Heart left ventricle (tissue), 16 donors: Measurements from ENCODE around the gene SHISA5. TPM values are rescaled to one million over a fixed set of nuclear protein-coding genes. Genes with fewer than 3 reads are reported as not detected.

Experiments
- ATAC-seq, 4 donors: fragments of 200-7000 bp; cut with Tn5 transposase; one replicate each; pipeline ENCODE4 v1.9.1; 2020 to 2022; ENCODE audit warnings: moderate library complexity in 4 of 4, mild to moderate bottlenecking in 3 of 4, moderate number of reproducible peaks in 1 of 4
- DNase-seq, 5 donors: peaks; one replicate each; pipeline ENCODE4 v3.0.0-alpha.2; 2020
- H3K27ac ChIP-seq, 12 donors: fragments of 200-600 bp; sonication (generic) in 4 of 12; one replicate each; pipeline versions ENCODE4 v1.5.0 to v1.8.0; 2016 to 2022; ENCODE audit warnings: mild to moderate bottlenecking in 2 of 12
- H3K27me3 ChIP-seq, 9 donors: fragments of 200-600 bp; sonication (generic) in 2 of 9; one replicate each; pipeline versions ENCODE4 v1.5.1 to v1.8.0; 2016 to 2022; ENCODE audit warnings: mild to moderate bottlenecking in 3 of 9
- H3K36me3 ChIP-seq, 9 donors: fragments of 200-600 bp; sonication (generic) in 2 of 9; one replicate each; pipeline versions ENCODE4 v1.5.0 to v1.8.0; 2018 to 2022; ENCODE audit warnings: mild to moderate bottlenecking in 2 of 9
- H3K4me1 ChIP-seq, 12 donors: fragments of 200-600 bp; sonication (generic) in 4 of 12; one replicate each; pipeline versions ENCODE4 v1.5.0 to v1.8.0; 2016 to 2022; ENCODE audit warnings: mild to moderate bottlenecking in 3 of 12
- H3K4me3 ChIP-seq, 12 donors: fragments of 200-600 bp; sonication (generic) in 4 of 12; one replicate each; pipeline versions ENCODE4 v1.5.0 to v1.8.0; 2017 to 2022; ENCODE audit warnings: mild to moderate bottlenecking in 9 of 12, moderate library complexity in 4 of 12
- H3K9me3 ChIP-seq, 12 donors: fragments of 200-600 bp; sonication (generic) in 4 of 12; one replicate each; pipeline versions ENCODE4 v1.5.0 to v1.8.0; 2016 to 2022; ENCODE audit warnings: mild to moderate bottlenecking in 1 of 12
- POLR2A ChIP-seq, 2 donors: fragments of 450-650 bp; IDR thresholded peaks; one replicate each; pipeline ENCODE4 v1.6.1; 2017; ENCODE audit warnings: antibody characterized with exemption in 2 of 2, mild to moderate bottlenecking in 2 of 2, moderate library complexity in 2 of 2
- WGBS, 4 donors: extraction: QIAGEN DNeasy Blood & Tissue Kit in 2 of 4; methylation state at CpG; one replicate each; pipeline versions ENCODE4 v1.1.5 to v1.1.7; 2013 to 2018; 5-methylcytosine and 5-hydroxymethylcytosine counted together
- intact Hi-C, 10 donors: fragments of 100-400 bp; cut with DNase I; formaldehyde crosslinking; loops; one replicate each; pipeline versions ENCODE4 v1.11.1 to v1.14.2; 2022
- polyA plus RNA-seq, 2 donors: library from polyadenylated mRNA; stranded (reverse); fragments of 200-250 nt; gene quantifications; one replicate each; pipeline ENCODE4 v1.2.3, GENCODE V29; 2013
- total RNA-seq, 9 donors: library from RNA; depleted of rRNA in 2 of 9; stranded (reverse); fragments of >200 nt in 2 of 9; fragmentation: NEBNext Ultra II Directional in 3 of 9; extraction: Animal tissue kit (Norgen Biotek cat#: 25700) in 3 of 9; gene quantifications; one replicate each; pipeline versions ENCODE4 v1.1.0 to v1.2.4, GENCODE V29; 2016 to 2023
- TF ChIP-seq, protein P1 (sequence below), 12 donors: fragments of 200-600 bp; sonication (generic) in 4 of 12; IDR thresholded peaks; one replicate each; pipeline versions ENCODE4 v1.5.0 to v1.8.0; 2018 to 2022; ENCODE audit warnings: antibody characterized with exemption in 12 of 12, mild to moderate bottlenecking in 5 of 12
- donor health status: ischemic (EF 13 %, LVEDD 7.1; RV severe dilation, severe dysfunction).
- donor health status: healthy with polysubstance abuse.
- donor health status: DM: no; HTN: yes; CAD: no.
- donor health status: DM: no; HTN: no; CAD: no.
- donor health status: ischemic (EF 25% LVEDD 6.9; RV normal size, moderate dysfunction).
- donor health status: ischemic (EF 25% LVEDD 5.7; RV mildly dilated, moderate dysfunction).
- donor health status: healthy.
- donor health status: DM: yes; HTN: yes; CAD: no.
- donor health status: ischemic (EF 35%, LVEDD 5.7; RV mildly dilated, moderate dysfunction).
- donor health status: nonischemic (EF 11% LVEDD 7.7; RV severe dilation, severe dysfunction).
- donor health status: DM: yes; HTN: yes; CAD: no.
- donor health status: PGD.
- donor health status: ischemic (EF 29% LVEDD 5.4; RV normal size, mild dysfunction).
- donor health status: nonischemic (EF 23%, LVEDD 6.1; RV moderate dilation, normal function).

SHISA5 gene
- total and polyA plus RNA-seq, 11 donors, result 25.8 to 124 (median 54.6) TPM

DNA sequence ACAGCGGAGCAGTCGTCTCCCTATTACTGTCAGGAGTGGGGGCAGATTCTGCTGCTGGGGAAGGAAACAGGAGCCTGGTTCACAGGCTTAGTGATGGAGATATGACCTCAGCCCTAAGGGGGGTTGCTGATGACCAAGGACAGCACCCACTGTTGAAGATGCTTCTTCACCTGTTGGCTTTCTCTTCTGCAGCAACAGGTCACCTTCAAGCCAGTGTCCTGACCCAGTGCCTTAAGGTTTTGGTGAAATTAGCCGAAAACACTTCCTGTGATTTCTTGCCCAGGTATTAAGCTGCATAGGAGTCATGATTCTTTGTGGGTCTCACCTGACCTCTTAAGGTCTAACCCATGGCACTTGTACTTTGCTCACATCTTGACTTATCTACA is 43.5 kb downstream of the SHISA5 start:
- Histone ChIP-seq H3K4me3 (no peak overlapping the region), H3K27ac (no peak overlapping the region), H3K4me1 (peaks cover 0 to 11% (median 10%) of the 10 kb centered on the region in 12 donors), H3K27me3 (no peaks in the 10 kb centered on the region), H3K36me3 (peaks cover 0 to 66% (median 60%) of the 10 kb centered on the region in 9 donors), H3K9me3 (no peaks in the 10 kb centered on the region)
- DNase-seq, result no peak
- 92 to 97% (median 95%) methylated on average over 3 of the region's 3 CpGs for WGBS, 4 donors
- ATAC-seq, result no peak
- intact Hi-C loops, result loop anchor here in 2 of 10 donors (5.0 to 10.0 kb wide), 2 partner anchors 87 to 174 kb away; partner anchors contain the start of gene SLC26A6 (in 1 of the 2)
- TF ChIP-seq, protein P1, sequence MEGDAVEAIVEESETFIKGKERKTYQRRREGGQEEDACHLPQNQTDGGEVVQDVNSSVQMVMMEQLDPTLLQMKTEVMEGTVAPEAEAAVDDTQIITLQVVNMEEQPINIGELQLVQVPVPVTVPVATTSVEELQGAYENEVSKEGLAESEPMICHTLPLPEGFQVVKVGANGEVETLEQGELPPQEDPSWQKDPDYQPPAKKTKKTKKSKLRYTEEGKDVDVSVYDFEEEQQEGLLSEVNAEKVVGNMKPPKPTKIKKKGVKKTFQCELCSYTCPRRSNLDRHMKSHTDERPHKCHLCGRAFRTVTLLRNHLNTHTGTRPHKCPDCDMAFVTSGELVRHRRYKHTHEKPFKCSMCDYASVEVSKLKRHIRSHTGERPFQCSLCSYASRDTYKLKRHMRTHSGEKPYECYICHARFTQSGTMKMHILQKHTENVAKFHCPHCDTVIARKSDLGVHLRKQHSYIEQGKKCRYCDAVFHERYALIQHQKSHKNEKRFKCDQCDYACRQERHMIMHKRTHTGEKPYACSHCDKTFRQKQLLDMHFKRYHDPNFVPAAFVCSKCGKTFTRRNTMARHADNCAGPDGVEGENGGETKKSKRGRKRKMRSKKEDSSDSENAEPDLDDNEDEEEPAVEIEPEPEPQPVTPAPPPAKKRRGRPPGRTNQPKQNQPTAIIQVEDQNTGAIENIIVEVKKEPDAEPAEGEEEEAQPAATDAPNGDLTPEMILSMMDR (IDR thresholded peaks at IDR 0.05), result no peak
- TF ChIP-seq POLR2A (IDR thresholded peaks at IDR 0.05), result no peak

DNA sequence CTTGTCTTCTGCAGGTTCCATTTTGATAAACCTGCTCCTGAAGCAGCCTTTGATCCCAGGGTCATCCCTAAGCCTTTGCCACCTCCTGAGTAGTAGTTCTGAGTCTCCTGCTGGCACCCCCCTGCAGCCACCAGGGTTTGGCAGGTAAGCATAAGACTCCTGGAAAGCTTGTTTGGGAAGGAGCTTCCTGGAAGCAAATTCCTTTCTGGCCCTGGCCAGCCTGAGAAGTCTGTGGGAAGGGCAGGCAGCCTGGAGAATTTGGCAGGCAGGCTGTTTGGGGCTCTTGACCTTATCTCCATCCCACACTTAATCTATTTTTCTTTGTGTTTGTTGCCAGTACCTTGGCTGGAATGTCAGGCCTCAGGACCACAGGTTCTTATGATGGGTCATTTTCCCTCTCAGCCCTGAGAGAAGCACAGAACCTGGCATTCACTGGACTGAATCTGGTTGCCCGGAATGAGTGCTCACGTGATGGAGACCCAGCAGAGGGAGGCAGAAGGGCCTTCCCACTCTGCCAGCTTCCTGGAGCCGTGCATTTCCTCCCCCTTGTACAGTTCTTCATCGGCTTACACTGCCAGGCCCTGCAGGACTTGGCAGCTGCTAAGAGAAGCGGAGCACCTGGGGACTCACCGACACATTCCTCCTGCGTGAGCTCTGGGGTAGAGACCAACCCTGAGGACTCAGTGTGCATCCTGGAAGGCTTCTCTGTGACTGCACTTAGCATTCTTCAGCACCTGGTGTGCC is 44.0 kb downstream of the SHISA5 start:
- Histone ChIP-seq H3K4me3 (no peak overlapping the region), H3K27me3 (no peaks in the 10 kb centered on the region), H3K36me3 (peaks cover 0 to 71% (median 65%) of the 10 kb centered on the region in 9 donors), H3K27ac (no peak overlapping the region), H3K4me1 (peaks cover 0 to 6% (median 4%) of the 10 kb centered on the region in 12 donors), H3K9me3 (no peaks in the 10 kb centered on the region)
- intact Hi-C loops, result loop anchor here in 2 of 10 donors (5.0 to 10.0 kb wide), 2 partner anchors 87 to 175 kb away; partner anchors contain the start of gene SLC26A6 (in 1 of the 2)
- no peak for DNase-seq
- TF ChIP-seq POLR2A (IDR thresholded peaks at IDR 0.05), result no peak
- TF ChIP-seq, protein P1 (IDR thresholded peaks at IDR 0.05), result no peak
- 61 to 69% (median 67%) methylated on average over 7 of the region's 7 CpGs for WGBS, 4 donors
- no peak for ATAC-seq

DNA sequence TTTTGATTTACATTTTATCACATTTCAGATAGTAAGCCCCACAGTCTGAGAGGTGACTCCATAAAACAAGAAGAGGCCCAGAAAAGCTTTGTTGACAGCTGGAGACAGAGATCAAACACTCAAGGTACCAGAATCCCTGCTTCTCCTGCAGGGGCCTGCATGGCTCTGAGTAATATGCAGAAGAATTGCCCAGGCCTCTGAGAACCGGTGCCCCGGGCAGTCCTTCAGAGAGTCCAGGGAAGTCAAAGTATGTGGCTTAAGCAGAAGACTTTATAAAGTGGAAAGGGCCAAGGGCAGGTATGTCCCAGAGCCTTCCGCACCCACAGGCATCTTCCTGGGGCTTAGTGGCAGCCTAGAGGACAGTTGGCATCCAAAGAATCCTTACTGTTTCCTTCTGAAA is 44.6 kb downstream of the SHISA5 start:
- DNase-seq (no peak), ATAC-seq (no peak)
- Histone ChIP-seq H3K36me3 (peaks cover 0 to 74% (median 71%) of the 10 kb centered on the region in 9 donors), H3K27ac (no peak overlapping the region), H3K4me3 (no peak overlapping the region), H3K9me3 (no peaks in the 10 kb centered on the region), H3K4me1 (no peaks in the 10 kb centered on the region), H3K27me3 (no peaks in the 10 kb centered on the region)
- TF ChIP-seq, protein P1 (IDR thresholded peaks at IDR 0.05), result no peak
- TF ChIP-seq POLR2A (IDR thresholded peaks at IDR 0.05), result no peak
- WGBS, 4 donors, result 77 to 96% (median 96%) methylated on average over 3 of the region's 3 CpGs
- intact Hi-C loops, result no loop called here

DNA sequence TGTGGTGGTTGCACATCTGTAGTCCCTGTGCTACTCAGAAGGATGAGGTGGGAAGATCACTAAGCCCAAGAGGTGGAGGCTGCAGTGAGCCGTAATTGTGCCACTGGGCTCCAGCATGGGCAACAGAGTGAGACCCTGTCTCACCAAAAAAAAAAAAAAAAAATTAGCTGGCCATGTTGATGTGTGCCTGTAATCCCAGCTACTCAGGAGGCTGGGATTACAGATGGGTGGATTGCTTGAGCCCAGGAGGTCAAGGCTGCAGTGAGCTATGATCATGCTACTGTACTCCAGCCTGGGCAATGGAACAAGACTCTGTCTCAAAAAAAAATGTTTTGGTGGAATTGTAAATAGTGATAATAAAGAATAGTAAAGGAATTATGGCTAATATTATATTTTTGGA is 47.5 kb downstream of the SHISA5 start:
- TF ChIP-seq, protein P1 (IDR thresholded peaks at IDR 0.05), result no peak
- no peak for TF ChIP-seq POLR2A (IDR thresholded peaks at IDR 0.05)
- intact Hi-C loops, result no loop called here

More for the DNA sequence above, 47.5 kb downstream of the SHISA5 start:
- H3K9me3 ChIP-seq, result no peaks in the 10 kb centered on the region
- DNase-seq (no peak), ATAC-seq (no peak)
- no peak overlapping the region for H3K27ac ChIP-seq
- peaks cover 0 to 100% (median 94%) of the 10 kb centered on the region in 9 donors for H3K36me3 ChIP-seq
- no peak overlapping the region for H3K4me3 ChIP-seq
- no peaks in the 10 kb centered on the region for H3K27me3 ChIP-seq
- no peaks in the 10 kb centered on the region for H3K4me1 ChIP-seq
- WGBS, 4 donors, result 89 to 100% (median 98%) methylated on average over 1 of the region's 1 CpG
